ENCODE results near the gene FYTTD1.

- TF ChIP-seq CTCF (IDR thresholded peaks at IDR 0.05; ENCODE audit: low read depth, low read length): no peak
- no peak for TF ChIP-seq MAX (IDR thresholded peaks at IDR 0.05; ENCODE audit: low read depth, low read length)
- no peak for TF ChIP-seq POLR2A (IDR thresholded peaks at IDR 0.05; ENCODE audit: extremely low read depth, insufficient read length)
- no peak for TF ChIP-seq MYC (IDR thresholded peaks at IDR 0.05; ENCODE audit: low read depth, low read length)
These were observed 3.5 kb upstream of the FYTTD1 start for GRCh38 chr3:197746209-197746608.
